Gastroesophageal sphincter (tissue), 3 donors: ENCODE data around the gene VRK2.

Experiments
- EP300 ChIP-seq: sonication (generic); formaldehyde crosslinking; IDR thresholded peaks from one replicate; pipeline ENCODE4 v1.6.1; 2017; ENCODE audit warnings: antibody characterized with exemption, mild to moderate bottlenecking
- POLR2A ChIP-seq, 2 donors: fragments of 450-650 bp; IDR thresholded peaks; one replicate each; pipeline ENCODE4 v1.6.1; 2017; ENCODE audit warnings: antibody characterized with exemption in 2 of 2, mild to moderate bottlenecking in 2 of 2, moderate library complexity in 1 of 2
- POLR2AphosphoS5 ChIP-seq: sonication (generic); formaldehyde crosslinking; IDR thresholded peaks from one replicate; pipeline ENCODE4 v1.6.1; 2017; ENCODE audit warnings: antibody characterized with exemption
- TF ChIP-seq, protein P1 (sequence below), 4 experiments: fragments of 200-600 bp in 2 of 4; fragments of 450-650 bp in 2 of 4; sonication (generic) in 1 of 4; IDR thresholded peaks; one replicate each; pipeline ENCODE4 v1.5.1; 2017 to 2019; ENCODE audit warnings: antibody characterized with exemption in 4 of 4, mild to moderate bottlenecking in 2 of 4, moderate library complexity in 2 of 4

DNA sequence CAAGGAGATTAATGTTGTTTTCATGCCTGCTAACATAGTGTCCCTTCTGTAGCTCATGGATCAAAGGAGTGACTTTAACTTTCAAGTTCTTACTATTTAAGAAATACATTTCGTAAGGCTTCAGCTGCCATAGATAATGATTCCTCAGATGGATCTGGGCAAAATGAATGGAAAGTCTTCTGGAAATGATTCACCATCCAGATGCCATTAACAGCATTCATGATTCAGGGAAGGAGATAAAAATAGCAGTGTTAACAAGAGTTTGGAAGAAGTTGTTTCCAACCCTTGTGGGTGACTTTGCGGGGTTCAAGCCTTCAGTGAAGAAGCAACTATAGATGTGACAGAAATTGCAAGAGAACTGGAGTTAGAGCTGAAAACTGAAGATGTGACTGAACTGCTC, 17.0 kb downstream of the VRK2 start:
- TF ChIP-seq, protein P1, sequence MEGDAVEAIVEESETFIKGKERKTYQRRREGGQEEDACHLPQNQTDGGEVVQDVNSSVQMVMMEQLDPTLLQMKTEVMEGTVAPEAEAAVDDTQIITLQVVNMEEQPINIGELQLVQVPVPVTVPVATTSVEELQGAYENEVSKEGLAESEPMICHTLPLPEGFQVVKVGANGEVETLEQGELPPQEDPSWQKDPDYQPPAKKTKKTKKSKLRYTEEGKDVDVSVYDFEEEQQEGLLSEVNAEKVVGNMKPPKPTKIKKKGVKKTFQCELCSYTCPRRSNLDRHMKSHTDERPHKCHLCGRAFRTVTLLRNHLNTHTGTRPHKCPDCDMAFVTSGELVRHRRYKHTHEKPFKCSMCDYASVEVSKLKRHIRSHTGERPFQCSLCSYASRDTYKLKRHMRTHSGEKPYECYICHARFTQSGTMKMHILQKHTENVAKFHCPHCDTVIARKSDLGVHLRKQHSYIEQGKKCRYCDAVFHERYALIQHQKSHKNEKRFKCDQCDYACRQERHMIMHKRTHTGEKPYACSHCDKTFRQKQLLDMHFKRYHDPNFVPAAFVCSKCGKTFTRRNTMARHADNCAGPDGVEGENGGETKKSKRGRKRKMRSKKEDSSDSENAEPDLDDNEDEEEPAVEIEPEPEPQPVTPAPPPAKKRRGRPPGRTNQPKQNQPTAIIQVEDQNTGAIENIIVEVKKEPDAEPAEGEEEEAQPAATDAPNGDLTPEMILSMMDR (IDR thresholded peaks at IDR 0.05), result no peak
- TF ChIP-seq POLR2A (IDR thresholded peaks at IDR 0.05) (no peak), POLR2AphosphoS5 (no peak), EP300 (no peak)
